NCI-H345 treated with DMSO at 0.1 percent for 48 hours (cell line): Measurements from ENCODE around the gene PDE4A.
"Not testable (repeated sequence)": the region's sequence is repeated elsewhere in the genome, so short reads cannot be mapped to it uniquely, and the experiment has no call there.

Experiments used
- DNase-seq: peaks from one replicate; lab custom pipeline; 2025; ENCODE audit not compliant: unreplicated experiment; lab: John Stamatoyannopoulos, UW

The PDE4A gene

DNA sequence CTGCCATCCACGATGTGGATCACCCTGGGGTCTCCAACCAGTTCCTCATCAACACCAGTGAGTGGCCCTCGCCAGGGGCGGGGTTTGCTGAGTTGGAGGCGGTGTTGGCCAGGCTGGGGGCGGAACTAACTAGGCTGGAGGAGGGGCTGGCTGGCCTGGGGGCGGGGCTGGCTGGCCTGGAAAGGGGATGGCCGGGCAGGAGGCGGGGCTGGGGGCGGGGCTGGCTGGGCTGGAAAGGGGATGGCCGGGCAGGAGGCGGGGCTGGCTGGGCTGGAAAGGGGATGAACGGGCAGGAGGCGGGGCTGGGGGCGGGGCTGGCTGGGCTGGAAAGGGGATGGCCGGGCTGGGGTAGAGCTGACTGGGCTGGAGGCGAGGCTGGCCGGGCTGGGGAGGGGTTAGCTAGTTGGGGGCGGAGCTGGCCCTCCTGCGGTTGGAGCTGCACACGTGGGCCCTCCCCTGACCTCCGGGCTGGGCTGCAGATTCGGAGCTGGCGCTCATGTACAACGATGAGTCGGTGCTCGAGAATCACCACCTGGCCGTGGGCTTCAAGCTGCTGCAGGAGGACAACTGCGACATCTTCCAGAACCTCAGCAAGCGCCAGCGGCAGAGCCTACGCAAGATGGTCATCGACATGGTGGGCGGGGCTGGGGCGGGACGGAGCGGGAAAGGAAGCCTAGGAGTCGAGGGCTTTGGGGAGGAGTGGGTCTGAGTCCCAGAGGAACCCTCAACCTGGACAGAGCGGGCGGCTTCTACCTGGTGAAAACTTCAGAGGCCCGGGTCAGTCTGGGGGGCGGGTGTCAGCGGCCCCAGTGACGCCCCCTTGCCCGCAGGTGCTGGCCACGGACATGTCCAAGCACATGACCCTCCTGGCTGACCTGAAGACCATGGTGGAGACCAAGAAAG lies 41.0 kb downstream of the PDE4A start:
- DNase-seq, result peak; percentile 74

DNA sequence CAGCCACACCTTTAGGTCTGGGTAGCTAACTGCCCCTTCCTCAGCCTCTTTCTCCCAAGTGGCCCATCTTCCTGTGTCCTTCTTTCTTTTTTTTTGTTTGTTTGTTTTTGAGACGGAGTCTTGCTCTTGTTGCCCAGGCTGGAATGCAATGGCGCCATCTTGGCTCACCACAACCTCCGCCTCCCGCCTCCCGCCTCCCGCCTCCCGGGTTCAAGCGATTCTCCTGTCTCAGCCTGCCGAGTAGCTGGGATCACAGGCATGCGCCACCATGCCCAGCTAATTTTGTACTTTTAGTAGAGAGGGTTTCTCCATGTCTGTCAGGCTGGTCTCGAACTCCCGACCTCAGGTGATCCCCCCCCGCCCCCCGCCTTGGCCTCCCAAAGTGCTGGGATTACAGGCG lies 41.7 kb downstream of the PDE4A start:
- not testable (repeated sequence) for DNase-seq

DNA sequence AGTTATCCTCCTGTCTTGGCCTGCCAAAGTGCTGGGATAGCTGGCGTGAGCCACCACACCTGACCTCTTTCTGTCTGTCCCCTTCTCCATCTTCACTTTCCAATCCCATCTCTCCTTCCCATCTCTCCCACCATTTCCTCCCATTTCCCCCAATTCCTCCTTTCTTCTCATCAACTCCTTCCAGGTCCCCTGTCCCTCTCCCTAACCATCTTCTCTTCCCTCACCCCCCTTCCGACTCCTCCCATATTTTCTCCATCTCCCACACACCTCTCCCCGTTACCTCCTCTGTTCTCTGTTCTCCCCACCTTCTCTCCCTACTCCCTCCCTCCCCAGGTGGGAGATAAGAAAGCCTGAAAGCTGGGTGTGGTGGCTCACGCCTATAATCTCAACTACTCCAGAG lies 42.2 kb downstream of the PDE4A start:
- no peak for DNase-seq

DNA sequence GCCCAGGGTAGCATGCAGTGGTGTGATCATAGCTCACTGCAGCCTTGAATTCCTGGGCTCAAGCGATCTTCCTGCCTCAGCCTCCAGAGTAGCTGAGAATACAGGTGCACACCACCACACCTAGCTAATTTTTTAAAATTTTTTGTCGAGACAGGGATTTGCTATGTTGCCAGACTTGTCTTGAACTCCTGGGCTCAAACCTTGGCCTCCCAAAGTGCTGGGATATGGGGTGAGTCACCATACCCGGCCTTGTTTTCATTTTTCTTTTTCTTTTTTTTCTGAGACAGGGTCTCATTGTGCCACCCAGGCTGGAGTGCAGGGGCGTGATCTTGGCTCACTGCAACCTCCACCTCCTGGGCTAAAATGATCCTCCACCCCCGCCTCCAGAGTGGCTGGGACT lies 44.1 kb downstream of the PDE4A start:
- DNase-seq, result no peak

DNA sequence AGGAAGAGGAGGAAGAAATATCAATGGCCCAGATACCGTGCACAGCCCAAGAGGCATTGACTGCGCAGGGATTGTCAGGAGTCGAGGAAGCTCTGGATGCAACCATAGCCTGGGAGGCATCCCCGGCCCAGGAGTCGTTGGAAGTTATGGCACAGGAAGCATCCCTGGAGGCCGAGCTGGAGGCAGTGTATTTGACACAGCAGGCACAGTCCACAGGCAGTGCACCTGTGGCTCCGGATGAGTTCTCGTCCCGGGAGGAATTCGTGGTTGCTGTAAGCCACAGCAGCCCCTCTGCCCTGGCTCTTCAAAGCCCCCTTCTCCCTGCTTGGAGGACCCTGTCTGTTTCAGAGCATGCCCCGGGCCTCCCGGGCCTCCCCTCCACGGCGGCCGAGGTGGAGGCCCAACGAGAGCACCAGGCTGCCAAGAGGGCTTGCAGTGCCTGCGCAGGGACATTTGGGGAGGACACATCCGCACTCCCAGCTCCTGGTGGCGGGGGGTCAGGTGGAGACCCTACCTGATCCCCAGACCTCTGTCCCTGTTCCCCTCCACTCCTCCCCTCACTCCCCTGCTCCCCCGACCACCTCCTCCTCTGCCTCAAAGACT lies 46.9 kb downstream of the PDE4A start:
- no peak for DNase-seq

DNA sequence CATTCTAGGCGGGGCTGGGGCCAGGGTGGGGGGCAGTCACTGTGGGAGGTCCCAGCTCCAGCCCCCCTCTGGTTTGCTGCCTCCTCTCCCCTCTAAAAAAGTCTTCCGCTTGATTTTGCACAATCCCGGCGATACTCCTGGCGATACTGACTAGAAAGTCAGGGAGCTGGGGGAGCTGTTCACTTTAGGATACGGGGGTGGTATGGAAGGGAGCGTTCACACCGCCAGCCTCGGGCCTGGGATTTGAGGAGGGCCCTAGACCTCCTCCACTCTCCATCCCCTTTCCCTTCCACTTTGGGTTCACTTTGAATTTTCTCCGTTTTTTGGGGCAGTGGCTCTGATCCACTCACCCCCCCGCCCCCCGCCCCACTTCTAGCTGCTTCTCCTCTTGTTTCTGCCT lies 47.8 kb downstream of the PDE4A start:
- DNase-seq, result no peak

DNA sequence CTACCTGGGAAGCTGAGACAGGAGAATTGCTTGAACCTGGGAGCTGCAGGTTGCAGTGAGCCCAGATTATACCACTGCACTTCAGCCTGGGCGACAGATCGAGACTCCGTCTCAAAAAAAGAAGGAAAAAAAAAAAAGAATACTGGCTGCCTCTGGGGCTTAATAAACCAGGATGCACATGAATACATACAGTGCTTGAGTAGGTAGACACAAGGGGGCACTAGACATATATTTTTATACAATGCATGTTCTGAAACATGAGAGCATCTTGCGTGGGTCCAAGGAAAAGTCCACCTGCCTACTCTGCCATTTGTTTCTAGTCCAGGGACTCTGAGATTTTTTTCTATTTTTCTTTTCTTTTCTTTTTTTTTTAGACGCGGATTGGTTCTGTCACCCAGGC lies 51.6 kb downstream of the PDE4A start:
- DNase-seq, result peak; percentile 9

DNA sequence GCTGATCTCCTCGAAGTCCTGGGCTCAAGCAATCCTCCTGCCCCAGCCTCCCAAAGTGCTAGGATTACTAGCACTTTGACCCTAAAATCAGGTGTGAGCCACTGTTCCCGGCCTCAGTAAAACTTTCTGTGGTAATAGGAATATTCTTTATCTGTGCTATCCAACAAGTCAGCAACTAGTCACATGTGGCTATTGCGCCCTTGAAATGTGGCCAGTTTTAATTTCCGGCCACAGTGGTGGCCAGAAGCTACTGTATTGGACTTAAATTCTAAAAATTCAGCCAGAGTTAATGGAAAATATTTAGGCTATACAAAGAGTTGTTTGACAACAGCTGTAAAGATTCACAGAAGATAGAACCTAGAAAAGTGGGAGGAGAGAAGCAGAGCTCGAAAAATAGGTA lies 52.9 kb downstream of the PDE4A start:
- no peak for DNase-seq

DNA sequence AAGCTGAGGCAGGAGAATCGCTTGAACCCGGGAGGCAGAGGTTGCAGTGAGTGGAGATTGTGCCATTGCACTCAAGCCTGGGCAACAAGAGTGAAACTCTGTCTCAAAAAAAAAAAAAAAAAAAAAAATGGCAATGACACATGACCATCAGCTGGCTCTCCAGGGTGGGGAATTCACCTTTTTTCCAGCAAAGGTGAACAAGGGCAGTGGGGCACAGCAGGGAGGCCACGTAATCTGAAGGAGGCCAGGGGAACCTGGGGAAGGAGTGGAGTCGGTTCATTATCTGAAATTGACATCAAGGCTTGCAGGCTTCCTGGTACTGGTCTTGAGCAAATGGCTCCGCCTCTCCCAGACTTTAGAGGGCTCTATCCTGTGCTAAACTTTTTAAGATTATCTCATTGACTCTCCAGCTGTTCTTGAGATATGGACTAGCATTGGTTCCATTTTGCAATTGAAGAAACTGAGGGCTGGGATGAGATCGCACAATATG lies 54.7 kb downstream of the PDE4A start:
- no peak for DNase-seq

DNA sequence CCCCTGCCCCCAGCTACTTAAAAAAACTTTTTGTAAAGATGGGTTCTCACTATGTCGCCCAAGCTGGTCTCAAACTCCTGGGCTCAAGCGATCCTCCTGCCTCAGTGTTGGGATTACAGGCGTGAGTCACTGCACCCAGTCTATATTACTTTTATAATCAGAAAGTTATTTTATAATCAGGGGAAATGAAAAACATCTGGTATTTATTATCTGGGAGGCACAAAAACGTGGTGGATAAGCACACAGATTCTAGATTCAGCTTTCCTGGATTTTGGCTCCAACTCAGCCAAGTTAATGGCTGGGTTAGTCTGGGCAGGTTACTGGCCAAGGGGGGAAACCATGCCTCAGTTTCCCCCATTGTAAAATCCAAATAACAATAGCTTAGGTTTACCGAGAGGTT lies 58.1 kb downstream of the PDE4A start:
- no peak for DNase-seq

DNA sequence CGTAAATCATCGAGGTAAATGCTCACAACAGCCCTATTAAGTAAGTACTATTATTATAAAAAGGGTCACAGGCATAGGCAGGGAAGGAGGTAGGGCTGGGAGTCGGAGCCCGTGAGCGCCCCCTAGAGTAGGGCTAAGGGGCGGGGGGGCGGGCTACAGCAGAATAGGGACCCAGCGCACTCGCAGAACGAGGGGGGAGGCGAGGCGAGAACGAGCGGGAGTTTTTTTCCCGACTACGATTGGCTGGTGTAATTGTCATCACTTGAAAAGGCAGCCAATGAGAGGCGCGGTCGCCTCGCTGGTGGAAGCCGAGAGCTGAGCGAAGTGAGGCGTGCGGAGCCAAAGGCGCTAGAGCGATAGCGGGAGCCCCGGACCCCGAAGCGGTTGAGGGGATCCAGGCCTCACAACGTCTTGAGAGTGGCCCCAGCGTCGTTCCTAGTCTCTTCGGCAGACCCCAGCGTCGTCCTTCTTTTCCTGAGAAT lies 58.6 kb downstream of the PDE4A start:
- no peak for DNase-seq

DNA sequence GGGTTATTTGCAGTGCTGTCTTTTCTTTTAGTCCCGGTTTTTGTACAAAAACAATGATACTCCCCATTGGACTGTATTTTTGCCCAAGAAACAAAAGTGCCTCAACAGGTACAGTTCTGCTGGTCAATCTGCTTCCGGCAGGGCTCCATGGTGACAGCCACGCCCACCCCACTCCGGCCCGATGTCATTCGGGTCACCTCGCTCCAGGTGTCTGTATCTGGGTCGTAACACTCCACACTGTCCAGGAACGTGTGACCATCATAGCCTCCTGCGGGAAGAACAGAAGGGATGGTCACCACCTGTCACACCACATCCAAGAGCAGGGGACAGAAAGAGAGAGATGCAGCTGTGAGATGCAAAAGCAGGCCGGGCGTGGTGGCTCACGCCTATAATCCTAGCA lies 66.2 kb downstream of the PDE4A start:
- no peak for DNase-seq

DNA sequence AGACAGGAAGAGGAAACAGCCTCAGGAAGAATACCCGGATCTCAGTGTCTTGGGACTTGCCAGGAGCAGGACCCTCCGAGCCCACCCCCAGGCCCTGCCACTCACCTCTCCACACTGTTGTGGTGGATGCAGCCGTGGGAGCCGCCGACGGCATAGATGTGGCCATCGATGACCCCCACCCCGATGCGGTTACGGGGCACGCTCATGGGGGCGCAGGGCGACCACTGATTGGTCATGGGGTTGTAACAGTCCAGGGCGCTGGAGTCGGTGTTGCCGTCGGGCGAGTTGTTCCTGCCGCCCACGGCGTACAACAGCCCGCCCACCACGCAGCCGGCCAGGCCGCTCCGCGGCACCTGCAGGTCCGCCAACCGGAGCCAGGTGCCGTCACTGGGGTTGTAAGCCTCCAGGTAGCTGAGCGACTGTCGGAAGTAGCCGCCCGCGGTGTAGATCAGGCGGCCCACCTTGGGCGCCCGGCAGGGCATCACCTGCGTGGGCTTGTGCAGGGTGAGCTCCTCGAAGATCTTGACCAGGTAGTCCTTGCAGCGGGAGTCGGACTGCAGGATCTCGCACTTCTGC lies 71.2 kb downstream of the PDE4A start:
- no peak for DNase-seq

DNA sequence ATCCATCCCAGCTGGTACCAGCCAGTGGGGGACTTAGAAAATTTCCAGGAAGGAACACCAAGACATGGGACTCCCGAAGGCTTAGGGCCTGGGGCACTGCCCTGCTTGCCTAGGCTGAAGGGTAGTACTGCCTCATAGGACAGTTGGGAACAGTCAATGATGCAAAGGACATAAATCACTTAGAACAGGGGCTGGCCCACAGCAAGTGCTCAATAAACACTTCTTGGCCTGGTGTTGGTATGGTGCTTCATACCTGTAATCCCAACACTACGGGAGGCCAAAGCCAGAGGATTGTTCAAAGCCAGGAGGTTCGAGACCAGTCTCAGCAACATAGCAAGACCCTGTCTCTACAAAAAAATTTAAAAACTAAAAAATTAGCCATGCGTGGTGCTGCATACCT lies 77.0 kb downstream of the PDE4A start:
- DNase-seq, result no peak

DNA sequence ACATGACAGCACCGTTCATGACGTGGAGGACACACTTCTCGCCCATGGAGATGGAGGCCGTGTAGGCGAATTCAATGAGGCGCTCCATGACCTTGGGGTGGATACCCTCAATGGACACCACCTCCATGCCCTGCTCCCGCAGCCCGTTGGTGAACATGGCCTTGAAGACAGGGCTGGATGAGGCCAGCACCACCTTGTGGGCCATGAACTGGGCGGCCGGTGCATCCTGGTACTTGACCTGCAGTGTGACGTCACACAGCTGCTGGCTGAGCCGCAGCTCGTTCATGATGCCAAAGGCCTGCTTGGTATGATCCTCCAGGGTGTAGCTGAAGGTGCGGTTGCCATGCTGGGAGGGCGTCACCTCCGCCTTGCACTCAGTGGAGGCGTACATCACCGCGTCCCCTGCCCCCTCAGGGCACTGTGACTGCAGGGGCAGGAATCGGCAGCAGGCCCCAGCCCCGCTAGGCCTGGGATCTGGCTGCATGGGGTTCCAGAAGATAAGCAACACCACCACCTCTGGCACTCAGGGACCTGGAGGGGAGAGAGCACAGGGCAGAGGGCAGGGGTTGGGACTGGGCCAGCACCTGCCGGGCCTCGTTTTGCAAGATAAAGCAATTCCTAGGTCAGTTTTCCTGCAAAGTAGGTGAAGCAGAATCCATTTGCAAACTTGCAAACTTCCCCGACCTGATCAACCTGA lies 79.4 kb downstream of the PDE4A start:
- DNase-seq, result no peak

DNA sequence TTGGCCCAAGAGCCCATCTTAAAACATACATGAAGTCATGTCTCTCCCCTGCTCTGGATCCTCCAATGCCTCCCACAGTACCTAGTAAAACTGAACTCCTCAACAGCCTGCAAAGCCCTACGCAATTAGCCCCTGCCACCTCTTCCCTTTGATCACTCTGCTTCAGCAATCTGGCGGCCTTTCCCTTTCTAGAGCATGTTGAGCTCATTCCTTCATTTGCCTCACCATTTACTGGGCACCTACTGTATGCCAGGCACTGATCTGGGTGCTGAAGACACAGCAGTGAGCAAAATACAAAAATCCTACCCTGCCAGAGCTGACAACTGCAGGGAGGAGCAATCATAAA lies 79.9 kb downstream of the PDE4A start:
- no peak for DNase-seq

DNA sequence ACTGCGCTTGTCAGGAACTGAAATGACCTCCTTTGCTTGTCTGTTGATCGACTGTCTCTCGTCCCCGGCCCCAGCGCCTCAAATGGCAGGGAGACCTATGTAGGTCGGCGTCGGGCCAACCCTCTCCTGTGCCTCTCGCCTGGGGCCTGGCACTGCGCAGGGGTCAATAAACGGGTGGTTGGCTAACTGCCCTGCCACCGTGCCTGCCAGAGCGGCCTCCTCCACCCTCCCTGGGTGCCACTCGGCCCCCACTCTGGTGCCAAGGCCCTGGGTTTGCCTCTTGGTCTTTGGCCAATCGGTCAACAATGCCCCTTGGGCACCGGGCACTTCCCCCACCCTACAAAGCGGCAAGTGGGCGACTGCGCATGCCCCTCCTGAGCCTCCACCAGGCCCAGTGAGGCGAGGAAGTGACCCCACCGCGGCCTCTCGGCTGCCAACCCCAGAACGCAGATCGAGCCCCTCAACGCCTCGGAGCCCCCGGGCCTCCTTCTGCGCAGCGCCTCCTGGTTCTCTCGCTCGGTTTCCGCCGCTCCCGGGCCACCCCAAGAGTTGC lies 81.7 kb downstream of the PDE4A start:
- no peak for DNase-seq

DNA sequence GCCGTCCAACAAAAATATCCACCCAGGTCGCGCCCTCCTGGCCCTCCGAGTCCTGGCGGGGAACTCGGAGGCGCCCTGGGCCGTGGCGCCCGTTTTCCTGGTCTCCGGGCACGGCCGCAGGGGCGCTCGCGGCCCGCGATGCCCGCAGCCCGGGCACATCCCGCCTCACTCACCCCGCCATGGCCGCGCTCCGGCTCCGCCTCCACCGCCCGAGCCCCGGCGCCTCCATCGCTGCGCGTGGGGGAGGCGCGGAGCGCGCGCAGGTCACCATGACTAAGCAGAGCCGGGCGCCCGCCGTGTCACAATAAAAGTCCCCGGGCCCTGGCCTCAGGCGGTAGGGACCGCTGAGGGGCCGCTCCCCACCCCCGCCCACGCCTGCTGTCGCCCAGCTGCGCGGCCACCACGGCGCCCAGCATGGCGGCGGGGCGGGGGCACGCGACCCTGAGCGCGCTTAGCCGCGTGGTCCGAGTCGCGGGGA lies 82.2 kb downstream of the PDE4A start:
- peak; percentile 75 for DNase-seq

DNA sequence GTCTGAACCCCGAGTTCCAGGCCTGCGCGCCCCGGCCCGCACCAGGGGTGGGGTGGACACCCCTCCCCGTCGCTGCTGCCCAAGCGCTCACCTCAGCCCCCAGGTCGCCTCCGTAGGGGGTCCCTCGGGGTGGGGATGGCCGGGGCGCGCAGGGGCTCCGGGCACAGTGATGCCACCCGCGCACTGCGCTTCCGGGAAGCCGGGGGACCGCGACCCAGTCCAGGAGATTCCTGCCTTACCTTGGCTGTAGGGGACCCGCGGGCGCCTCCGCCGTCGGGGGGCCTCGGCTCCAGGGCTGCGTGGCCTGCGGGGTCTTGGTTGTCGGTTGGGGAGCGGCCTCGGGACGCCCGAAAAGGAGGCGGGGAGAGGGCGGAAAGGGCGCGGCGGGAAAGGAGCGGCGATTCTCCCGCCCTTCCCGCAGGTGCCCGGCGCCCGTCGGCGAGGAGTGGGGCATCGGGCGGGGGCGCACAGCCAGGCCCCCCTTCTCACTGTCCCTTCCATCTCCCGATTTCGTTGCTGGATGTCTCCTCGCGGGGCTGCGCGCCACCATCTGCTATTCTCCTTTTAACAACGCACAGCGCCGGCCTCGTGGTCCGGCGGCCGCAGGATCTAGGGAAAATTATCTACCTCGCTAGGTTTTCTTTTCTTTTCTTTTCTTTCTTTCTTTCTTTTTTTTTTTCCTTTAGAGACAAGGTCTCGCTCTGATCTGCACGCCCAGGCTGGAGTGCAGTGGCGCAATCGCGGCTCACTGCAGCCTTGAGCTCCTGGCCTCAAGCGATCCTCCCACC lies 82.9 kb downstream of the PDE4A start, which contains the start of gene KEAP1:
Gene KEAP1, minus strand, starts transcription at position 355 of the 788 bp plus-strand sequence. CDS start 3,323 bp downstream, outside the sequence.
- DNase-seq, result no peak

DNA sequence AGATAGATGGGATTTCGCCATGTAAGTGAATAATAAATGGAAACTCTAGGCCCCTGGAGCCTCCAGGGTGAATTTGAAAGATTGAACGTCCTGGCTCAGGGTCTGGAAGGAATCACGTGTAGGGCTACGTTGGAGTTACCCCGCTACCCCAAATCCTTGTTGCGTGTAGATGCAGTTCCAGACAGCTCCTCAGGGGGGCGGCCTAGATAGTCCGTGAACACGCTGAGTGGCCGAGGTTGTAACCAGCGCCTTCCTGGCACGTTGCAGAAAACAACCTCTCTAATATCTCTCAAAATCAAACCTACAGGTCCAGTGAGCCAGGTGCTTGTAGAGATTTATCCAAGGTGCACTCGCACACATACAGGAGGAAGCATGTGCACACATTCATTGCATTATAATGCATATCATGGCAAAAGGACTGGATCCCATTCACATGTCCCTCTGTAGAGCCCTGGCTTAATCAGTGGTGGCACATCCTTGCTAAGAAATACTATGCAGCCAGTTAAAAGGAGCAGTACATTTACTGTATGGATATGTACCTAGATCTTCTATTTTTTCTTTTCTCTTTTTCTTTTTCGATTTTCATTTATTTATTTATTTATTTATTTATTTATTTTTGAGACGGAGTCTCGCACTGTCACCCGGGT lies 85.4 kb downstream of the PDE4A start:
- DNase-seq, result no peak
